H1 (cell line): Measurements from ENCODE around the gene ZNF367. TPM values are rescaled to one million over a fixed set of nuclear protein-coding genes. Genes with fewer than 3 reads are reported as not detected.

Source experiments
- EGR1 ChIP-seq: IDR thresholded peaks from 2 replicates; pipeline ENCODE4 v1.6.1; 2011; ENCODE audit warnings: low read depth, low read length, borderline replicate concordance
- PHF8 ChIP-seq: fragments of 200-600 bp; sonication (generic); conservative IDR thresholded peaks from 2 replicates; pipeline ENCODE4 v1.7.1; 2012; ENCODE audit warnings: low read depth, mild to moderate bottlenecking, inconsistent platforms, low read length, moderate library complexity
- RAD21 ChIP-seq, 2 experiments: IDR thresholded peaks in 1 of 2; conservative IDR thresholded peaks in 1 of 2; 2 replicates each; pipeline ENCODE4 v1.6.1; 2011; ENCODE audit warnings: low read depth in 2 of 2, low read length in 2 of 2, improper control_type of control experiment in 1 of 2, inconsistent platforms in 1 of 2, mild to moderate bottlenecking in 1 of 2, moderate library complexity in 1 of 2
- SIN3A ChIP-seq, 2 experiments: IDR thresholded peaks in 1 of 2; conservative IDR thresholded peaks in 1 of 2; 2 replicates each; pipeline ENCODE4 v1.6.1; 2011 to 2012; ENCODE audit warnings: low read length in 2 of 2, improper control_type of control experiment in 1 of 2, low read depth in 1 of 2, mild to moderate bottlenecking in 1 of 2
- YY1 ChIP-seq: IDR thresholded peaks from 2 replicates; pipeline ENCODE4 v1.6.1; 2011; ENCODE audit warnings: low read depth, mild to moderate bottlenecking, low read length
- polyA plus RNA-seq, 7 experiments: library from polyadenylated mRNA; depleted of rRNA in 3 of 7; stranded (reverse) in 5 of 7; unstranded in 2 of 7; fragments of >200 nt in 5 of 7; fragments of 200-250 nt in 2 of 7; gene quantifications; 1 replicate in 5 of 7; 2 replicates in 1 of 7; 4 replicates in 1 of 7; pipeline versions ENCODE4 v1.2.1 to v1.2.3, GENCODE V29; 2011 to 2013; ENCODE audit warnings: missing spikeins in 2 of 7, mixed read lengths in 2 of 7
- total RNA-seq: library from RNA; stranded (reverse); fragmentation: NEBNext Ultra II Directional; extraction: Animal tissue kit (Norgen Biotek cat#: 25700); gene quantifications from 2 replicates; pipeline ENCODE4 v1.2.1, GENCODE V29; 2021
- TF ChIP-seq, protein P1 (sequence below): fragments of 300-600 bp; sonication (generic); IDR thresholded peaks from 2 replicates; pipeline ENCODE4 v1.7.1; 2012; ENCODE audit warnings: low read length, moderate library complexity, mild to moderate bottlenecking, inconsistent platforms; ENCODE audit not compliant: insufficient replicate concordance
- TF ChIP-seq, protein P2 (sequence below): IDR thresholded peaks from 2 replicates; pipeline ENCODE4 v1.6.1; 2012; ENCODE audit warnings: inconsistent platforms
- TF ChIP-seq, protein P3 (sequence below): IDR thresholded peaks from 2 replicates; pipeline ENCODE4 v1.6.1; 2012; ENCODE audit warnings: inconsistent platforms

Gene ZNF367
- total and polyA plus RNA-seq, 2 of the 8 experiments (the other 6 are each of a cell fraction or from before 2014, with no cell fraction given) = 2.2 to 8.2 TPM

DNA sequence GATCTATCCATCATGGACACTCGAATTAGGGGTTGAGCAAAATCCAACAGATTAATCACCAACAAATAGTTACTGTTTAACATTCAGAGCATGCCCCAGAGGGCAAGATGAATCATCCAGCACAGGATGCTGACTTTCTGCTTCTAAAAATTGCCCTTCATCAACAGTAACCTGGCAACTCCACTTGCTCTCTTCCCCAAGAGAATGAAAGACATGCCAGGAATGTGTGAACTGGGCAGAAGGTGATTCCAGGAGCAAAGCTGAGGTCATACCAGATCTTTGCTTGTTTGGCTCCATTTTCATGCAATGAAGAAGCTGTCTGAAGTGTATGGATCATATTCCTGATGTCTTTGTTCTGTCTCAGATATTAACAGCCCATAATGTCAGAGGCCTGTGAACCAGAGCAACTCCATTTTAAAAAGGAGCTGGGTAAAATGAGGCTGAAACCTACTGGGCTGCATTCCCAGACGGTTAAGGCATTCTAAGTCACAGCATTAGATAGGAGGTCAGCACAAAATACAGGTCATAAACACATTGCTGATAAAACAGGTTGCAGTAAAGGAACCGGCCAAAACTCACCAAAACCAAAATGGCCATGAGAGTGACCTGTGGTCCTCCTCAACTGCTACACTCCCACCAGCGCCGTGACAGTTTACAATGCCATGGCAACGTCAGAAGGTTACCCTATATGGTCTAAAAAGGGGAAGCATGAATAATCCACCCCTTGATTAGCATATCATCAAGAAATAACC, 2.5 kb upstream of the ZNF367 start (continued):
- TF ChIP-seq, protein P1, sequence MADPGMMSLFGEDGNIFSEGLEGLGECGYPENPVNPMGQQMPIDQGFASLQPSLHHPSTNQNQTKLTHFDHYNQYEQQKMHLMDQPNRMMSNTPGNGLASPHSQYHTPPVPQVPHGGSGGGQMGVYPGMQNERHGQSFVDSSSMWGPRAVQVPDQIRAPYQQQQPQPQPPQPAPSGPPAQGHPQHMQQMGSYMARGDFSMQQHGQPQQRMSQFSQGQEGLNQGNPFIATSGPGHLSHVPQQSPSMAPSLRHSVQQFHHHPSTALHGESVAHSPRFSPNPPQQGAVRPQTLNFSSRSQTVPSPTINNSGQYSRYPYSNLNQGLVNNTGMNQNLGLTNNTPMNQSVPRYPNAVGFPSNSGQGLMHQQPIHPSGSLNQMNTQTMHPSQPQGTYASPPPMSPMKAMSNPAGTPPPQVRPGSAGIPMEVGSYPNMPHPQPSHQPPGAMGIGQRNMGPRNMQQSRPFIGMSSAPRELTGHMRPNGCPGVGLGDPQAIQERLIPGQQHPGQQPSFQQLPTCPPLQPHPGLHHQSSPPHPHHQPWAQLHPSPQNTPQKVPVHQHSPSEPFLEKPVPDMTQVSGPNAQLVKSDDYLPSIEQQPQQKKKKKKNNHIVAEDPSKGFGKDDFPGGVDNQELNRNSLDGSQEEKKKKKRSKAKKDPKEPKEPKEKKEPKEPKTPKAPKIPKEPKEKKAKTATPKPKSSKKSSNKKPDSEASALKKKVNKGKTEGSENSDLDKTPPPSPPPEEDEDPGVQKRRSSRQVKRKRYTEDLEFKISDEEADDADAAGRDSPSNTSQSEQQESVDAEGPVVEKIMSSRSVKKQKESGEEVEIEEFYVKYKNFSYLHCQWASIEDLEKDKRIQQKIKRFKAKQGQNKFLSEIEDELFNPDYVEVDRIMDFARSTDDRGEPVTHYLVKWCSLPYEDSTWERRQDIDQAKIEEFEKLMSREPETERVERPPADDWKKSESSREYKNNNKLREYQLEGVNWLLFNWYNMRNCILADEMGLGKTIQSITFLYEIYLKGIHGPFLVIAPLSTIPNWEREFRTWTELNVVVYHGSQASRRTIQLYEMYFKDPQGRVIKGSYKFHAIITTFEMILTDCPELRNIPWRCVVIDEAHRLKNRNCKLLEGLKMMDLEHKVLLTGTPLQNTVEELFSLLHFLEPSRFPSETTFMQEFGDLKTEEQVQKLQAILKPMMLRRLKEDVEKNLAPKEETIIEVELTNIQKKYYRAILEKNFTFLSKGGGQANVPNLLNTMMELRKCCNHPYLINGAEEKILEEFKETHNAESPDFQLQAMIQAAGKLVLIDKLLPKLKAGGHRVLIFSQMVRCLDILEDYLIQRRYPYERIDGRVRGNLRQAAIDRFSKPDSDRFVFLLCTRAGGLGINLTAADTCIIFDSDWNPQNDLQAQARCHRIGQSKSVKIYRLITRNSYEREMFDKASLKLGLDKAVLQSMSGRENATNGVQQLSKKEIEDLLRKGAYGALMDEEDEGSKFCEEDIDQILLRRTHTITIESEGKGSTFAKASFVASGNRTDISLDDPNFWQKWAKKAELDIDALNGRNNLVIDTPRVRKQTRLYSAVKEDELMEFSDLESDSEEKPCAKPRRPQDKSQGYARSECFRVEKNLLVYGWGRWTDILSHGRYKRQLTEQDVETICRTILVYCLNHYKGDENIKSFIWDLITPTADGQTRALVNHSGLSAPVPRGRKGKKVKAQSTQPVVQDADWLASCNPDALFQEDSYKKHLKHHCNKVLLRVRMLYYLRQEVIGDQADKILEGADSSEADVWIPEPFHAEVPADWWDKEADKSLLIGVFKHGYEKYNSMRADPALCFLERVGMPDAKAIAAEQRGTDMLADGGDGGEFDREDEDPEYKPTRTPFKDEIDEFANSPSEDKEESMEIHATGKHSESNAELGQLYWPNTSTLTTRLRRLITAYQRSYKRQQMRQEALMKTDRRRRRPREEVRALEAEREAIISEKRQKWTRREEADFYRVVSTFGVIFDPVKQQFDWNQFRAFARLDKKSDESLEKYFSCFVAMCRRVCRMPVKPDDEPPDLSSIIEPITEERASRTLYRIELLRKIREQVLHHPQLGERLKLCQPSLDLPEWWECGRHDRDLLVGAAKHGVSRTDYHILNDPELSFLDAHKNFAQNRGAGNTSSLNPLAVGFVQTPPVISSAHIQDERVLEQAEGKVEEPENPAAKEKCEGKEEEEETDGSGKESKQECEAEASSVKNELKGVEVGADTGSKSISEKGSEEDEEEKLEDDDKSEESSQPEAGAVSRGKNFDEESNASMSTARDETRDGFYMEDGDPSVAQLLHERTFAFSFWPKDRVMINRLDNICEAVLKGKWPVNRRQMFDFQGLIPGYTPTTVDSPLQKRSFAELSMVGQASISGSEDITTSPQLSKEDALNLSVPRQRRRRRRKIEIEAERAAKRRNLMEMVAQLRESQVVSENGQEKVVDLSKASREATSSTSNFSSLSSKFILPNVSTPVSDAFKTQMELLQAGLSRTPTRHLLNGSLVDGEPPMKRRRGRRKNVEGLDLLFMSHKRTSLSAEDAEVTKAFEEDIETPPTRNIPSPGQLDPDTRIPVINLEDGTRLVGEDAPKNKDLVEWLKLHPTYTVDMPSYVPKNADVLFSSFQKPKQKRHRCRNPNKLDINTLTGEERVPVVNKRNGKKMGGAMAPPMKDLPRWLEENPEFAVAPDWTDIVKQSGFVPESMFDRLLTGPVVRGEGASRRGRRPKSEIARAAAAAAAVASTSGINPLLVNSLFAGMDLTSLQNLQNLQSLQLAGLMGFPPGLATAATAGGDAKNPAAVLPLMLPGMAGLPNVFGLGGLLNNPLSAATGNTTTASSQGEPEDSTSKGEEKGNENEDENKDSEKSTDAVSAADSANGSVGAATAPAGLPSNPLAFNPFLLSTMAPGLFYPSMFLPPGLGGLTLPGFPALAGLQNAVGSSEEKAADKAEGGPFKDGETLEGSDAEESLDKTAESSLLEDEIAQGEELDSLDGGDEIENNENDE = no peak
- TF ChIP-seq PHF8 = no peak
- TF ChIP-seq, protein P2, sequence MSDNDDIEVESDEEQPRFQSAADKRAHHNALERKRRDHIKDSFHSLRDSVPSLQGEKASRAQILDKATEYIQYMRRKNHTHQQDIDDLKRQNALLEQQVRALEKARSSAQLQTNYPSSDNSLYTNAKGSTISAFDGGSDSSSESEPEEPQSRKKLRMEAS = no peak
- no peak for TF ChIP-seq EGR1
- peak; percentile 36; the same call in 1 of the 2 replicates for TF ChIP-seq YY1
- TF ChIP-seq RAD21 (IDR thresholded peaks at IDR 0.05 in 1 of 2, conservative IDR thresholded peaks at IDR 0.05 in 1 of 2; ENCODE audit: low read depth in 2 of 2, low read length in 2 of 2) = no peak
- no peak for TF ChIP-seq SIN3A (conservative IDR thresholded peaks at IDR 0.05 in 1 of 2, IDR thresholded peaks at IDR 0.05 in 1 of 2; ENCODE audit: low read depth in 1 of 2, low read length in 2 of 2)
- TF ChIP-seq, protein P3, sequence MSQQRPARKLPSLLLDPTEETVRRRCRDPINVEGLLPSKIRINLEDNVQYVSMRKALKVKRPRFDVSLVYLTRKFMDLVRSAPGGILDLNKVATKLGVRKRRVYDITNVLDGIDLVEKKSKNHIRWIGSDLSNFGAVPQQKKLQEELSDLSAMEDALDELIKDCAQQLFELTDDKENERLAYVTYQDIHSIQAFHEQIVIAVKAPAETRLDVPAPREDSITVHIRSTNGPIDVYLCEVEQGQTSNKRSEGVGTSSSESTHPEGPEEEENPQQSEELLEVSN = no peak
